Fibroblast of villous mesenchyme (primary cell): ENCODE measurements around the gene NUMBL. TPM values are rescaled to one million over a fixed set of nuclear protein-coding genes. Genes with fewer than 3 reads are reported as not detected.

Source experiments
- DNase-seq: peaks from one replicate; pipeline ENCODE4 v3.0.0-alpha.2; 2010; ENCODE audit warnings: low read depth
- H3K4me3 ChIP-seq: 2 replicates; pipeline ENCODE4 v1.5.1; 2011; ENCODE audit warnings: low read depth, mild to moderate bottlenecking, low read length
- CTCF ChIP-seq: IDR thresholded peaks from 2 replicates; pipeline ENCODE4 v1.5.1; 2012; ENCODE audit warnings: low read depth, mild to moderate bottlenecking, low read length; ENCODE audit not compliant: insufficient read depth
- small RNA-seq: library from RNA; depleted of rRNA; stranded (forward); fragments of <200 nt; gene quantifications from one replicate; pipeline ENCODE3, GENCODE V24; 2012
- total RNA-seq: library from RNA; depleted of rRNA; stranded (reverse); fragments of >200 nt; gene quantifications from 2 replicates; pipeline ENCODE4 v1.2.3, GENCODE V29; 2012

NUMBL gene
- total RNA-seq, 1 donor, result 13.8 TPM

- H3K4me3 ChIP-seq, result no peak overlapping the region
- no peak for TF ChIP-seq CTCF
- DNase-seq, result no peak
These were observed 72.5 kb downstream of the NUMBL start for GRCh38 chr19:40617961-40618360.

GRCh38 chr19:40616941-40617340, 73.5 kb downstream of the NUMBL start:
- DNase-seq, result no peak
- no peak for TF ChIP-seq CTCF
- no peak overlapping the region for H3K4me3 ChIP-seq

GRCh38 chr19:40616178-40616577, 74.3 kb downstream of the NUMBL start:
- no peak overlapping the region for H3K4me3 ChIP-seq
- TF ChIP-seq CTCF, result no peak
- no peak for DNase-seq

Small RNAs within 50 kb of the gene (small RNA-seq; reads per million reads assigned to genes)
- not detected for gene RNU6-195P

Other genes starting within 250 kb of the NUMBL start
- gene SERTAD3, start 246.3 kb downstream of the NUMBL start, total RNA-seq, result 38.0 and 49.2 TPM in 2 replicates
- gene BLVRB, start 224.9 kb downstream of the NUMBL start, total RNA-seq, result 33.7 and 64.7 TPM in 2 replicates
- 0.32 and 1.3 TPM in 2 replicates for gene SPTBN4, start 223.7 kb downstream of the NUMBL start, total RNA-seq
- gene SHKBP1, start 113.8 kb downstream of the NUMBL start, total RNA-seq, result 17.7 and 20.9 TPM in 2 replicates
- gene LTBP4, start 89.3 kb downstream of the NUMBL start, total RNA-seq, result 18.4 and 21.2 TPM in 2 replicates
- 25.8 and 32.0 TPM in 2 replicates for gene COQ8B, start 26.2 kb upstream of the NUMBL start, total RNA-seq
- 14.5 and 16.8 TPM in 2 replicates for gene ITPKC, start 26.5 kb upstream of the NUMBL start, total RNA-seq
- gene ACTMAP, start 59.8 kb upstream of the NUMBL start, total RNA-seq, result 0.64 and 0.86 TPM in 2 replicates
- 34.1 and 36.1 TPM in 2 replicates for gene SNRPA, start 60.6 kb upstream of the NUMBL start, total RNA-seq
- gene MIA, start 84.9 kb upstream of the NUMBL start, total RNA-seq, result not detected in 2 replicates
- 12.6 and 13.4 TPM in 2 replicates for gene RAB4B, start 87.6 kb upstream of the NUMBL start, total RNA-seq
- 70.8 and 76.0 TPM in 2 replicates for gene EGLN2, start 108.5 kb upstream of the NUMBL start, total RNA-seq
- gene CYP2A6, start 159.8 kb upstream of the NUMBL start, total RNA-seq, result not detected in 2 replicates
- not detected in 2 replicates for gene CYP2A7, start 191.6 kb upstream of the NUMBL start, total RNA-seq